ENCODE results near the gene STK32B. TPM values are rescaled to one million over a fixed set of nuclear protein-coding genes. Genes with fewer than 3 reads are reported as not detected.

The STK32B gene
- total and polyA plus RNA-seq, 7 donors = 0.14 to 0.73 (median 0.52) TPM

DNA sequence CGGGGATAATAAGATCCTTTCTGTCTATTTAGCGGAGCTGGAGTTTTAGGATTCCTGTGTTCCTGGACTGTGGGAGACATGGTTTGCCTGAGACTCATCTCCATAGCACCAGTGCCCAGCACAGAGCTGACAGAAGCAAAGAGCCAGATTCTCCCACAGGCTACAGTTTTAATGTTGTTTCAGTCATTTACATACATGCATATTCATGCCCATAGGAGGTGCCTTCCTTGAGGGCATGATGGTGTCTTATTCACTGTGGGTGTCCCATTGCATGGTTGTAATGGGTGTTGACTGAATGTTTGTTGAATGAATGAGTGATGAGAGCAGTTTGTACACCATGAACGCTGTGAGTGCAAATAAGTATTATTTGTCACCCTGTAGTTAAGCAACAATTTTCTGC lies 396.5 kb downstream of the STK32B start:
- no peaks in the 10 kb centered on the region for H3K4me1 ChIP-seq
- 72 to 78% (median 74%) methylated on average over 3 of the region's 3 CpGs for WGBS, 3 donors
- H3K27ac ChIP-seq = no peak overlapping the region
- TF ChIP-seq, protein P1, sequence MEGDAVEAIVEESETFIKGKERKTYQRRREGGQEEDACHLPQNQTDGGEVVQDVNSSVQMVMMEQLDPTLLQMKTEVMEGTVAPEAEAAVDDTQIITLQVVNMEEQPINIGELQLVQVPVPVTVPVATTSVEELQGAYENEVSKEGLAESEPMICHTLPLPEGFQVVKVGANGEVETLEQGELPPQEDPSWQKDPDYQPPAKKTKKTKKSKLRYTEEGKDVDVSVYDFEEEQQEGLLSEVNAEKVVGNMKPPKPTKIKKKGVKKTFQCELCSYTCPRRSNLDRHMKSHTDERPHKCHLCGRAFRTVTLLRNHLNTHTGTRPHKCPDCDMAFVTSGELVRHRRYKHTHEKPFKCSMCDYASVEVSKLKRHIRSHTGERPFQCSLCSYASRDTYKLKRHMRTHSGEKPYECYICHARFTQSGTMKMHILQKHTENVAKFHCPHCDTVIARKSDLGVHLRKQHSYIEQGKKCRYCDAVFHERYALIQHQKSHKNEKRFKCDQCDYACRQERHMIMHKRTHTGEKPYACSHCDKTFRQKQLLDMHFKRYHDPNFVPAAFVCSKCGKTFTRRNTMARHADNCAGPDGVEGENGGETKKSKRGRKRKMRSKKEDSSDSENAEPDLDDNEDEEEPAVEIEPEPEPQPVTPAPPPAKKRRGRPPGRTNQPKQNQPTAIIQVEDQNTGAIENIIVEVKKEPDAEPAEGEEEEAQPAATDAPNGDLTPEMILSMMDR (IDR thresholded peaks at IDR 0.05) = no peak
- H3K4me3 ChIP-seq = no peak overlapping the region
- no peaks in the 10 kb centered on the region for H3K27me3 ChIP-seq (ENCODE audit: insufficient read depth in 3 of 3, low read length in 2 of 3)
- no peaks in the 10 kb centered on the region for H3K9me3 ChIP-seq
- intact Hi-C loops (cut with DNase I) = no loop called here
- H3K36me3 ChIP-seq (ENCODE audit: insufficient read depth in 1 of 2, low read depth in 1 of 2) = no peaks in the 10 kb centered on the region
- ATAC-seq = no peak
- DNase-seq = no peak

DNA sequence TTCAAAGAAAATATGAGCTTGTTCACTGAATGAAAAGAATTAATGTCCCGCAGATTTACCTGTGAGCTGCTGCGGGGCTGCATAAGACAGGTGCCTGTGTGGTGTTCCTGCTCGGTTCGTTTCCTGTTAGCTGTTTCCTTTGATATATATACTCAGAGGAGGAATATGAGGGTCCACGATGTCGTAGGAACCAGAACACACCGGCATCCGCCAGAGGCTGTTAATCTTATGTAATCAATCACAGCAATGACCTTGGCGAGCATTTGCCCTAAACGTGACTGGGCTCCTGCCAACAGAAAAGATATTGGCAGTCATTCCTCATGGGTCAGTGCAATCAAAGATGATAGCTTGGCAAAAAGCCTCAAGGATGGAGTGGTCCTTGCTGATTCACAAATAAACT lies 396.9 kb downstream of the STK32B start:
- WGBS, 3 donors = 19 to 24% (median 20%) methylated on average over 10 of the region's 10 CpGs
- Histone ChIP-seq H3K36me3 (ENCODE audit: insufficient read depth in 1 of 2, low read depth in 1 of 2) (no peaks in the 10 kb centered on the region), H3K27ac (no peak overlapping the region), H3K27me3 (ENCODE audit: insufficient read depth in 3 of 3, low read length in 2 of 3) (no peaks in the 10 kb centered on the region), H3K4me3 (no peak overlapping the region), H3K9me3 (no peaks in the 10 kb centered on the region), H3K4me1 (no peaks in the 10 kb centered on the region)
- DNase-seq = no peak
- ATAC-seq = no peak
- TF ChIP-seq, protein P1 (IDR thresholded peaks at IDR 0.05) = no peak
- intact Hi-C loops (cut with DNase I) = no loop called here

DNA sequence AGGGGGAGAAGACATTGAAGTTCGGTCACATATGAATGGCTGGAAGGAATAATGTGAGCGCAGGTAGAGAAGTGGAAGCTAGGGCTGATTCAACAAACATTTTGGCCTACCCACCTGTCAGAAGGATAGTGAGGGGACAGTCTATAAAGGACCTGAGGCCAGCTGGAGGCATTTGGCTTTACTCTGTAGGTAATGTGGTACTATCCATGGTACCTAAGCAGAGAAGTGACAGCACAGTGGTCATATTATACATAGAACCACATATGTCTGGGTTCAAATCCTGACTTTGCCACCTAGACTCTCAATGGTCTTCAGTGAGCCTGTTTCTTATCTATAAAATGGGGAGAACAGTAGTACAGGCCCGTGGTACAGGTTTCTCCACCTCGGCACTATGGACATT lies 400.0 kb downstream of the STK32B start:
- no peak for ATAC-seq
- Histone ChIP-seq H3K27me3 (ENCODE audit: insufficient read depth in 3 of 3, low read length in 2 of 3) (no peaks in the 10 kb centered on the region), H3K27ac (no peak overlapping the region), H3K9me3 (no peaks in the 10 kb centered on the region), H3K4me3 (no peak overlapping the region), H3K4me1 (no peaks in the 10 kb centered on the region), H3K36me3 (ENCODE audit: insufficient read depth in 1 of 2, low read depth in 1 of 2) (no peaks in the 10 kb centered on the region)
- intact Hi-C loops (cut with DNase I) = no loop called here
- TF ChIP-seq, protein P1 (IDR thresholded peaks at IDR 0.05) = no peak
- DNase-seq = no peak
- 96 to 97% (median 96%) methylated on average over 4 of the region's 4 CpGs for WGBS, 3 donors

DNA sequence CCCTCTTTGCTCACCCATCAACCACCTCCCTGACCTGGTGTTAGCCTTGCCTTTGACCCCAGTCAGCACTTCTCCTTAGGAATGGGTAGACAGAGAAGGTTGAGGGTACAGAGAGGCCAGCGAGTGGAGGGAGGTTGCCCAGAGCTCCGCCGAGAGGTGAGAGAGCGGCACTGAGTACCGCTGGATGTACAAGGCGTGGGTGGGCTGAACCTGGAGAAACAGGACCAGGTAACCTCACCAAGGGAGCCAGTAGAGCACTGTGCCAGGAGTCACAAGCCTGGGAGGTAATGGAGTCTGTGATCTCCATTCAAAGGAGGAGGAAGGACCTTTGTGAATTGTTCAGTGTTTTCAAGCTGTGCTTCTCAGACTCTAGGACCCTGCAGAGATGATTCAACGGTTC lies 400.9 kb downstream of the STK32B start:
- no peaks in the 10 kb centered on the region for H3K4me1 ChIP-seq
- WGBS, 3 donors = 88 to 91% (median 91%) methylated on average over 7 of the region's 7 CpGs
- DNase-seq (no peak), ATAC-seq (no peak)
- TF ChIP-seq, protein P1 (IDR thresholded peaks at IDR 0.05) = no peak
- no peaks in the 10 kb centered on the region for H3K36me3 ChIP-seq (ENCODE audit: insufficient read depth in 1 of 2, low read depth in 1 of 2)
- no peaks in the 10 kb centered on the region for H3K9me3 ChIP-seq
- intact Hi-C loops (cut with DNase I) = no loop called here
- H3K27ac ChIP-seq = no peak overlapping the region
- no peak overlapping the region for H3K4me3 ChIP-seq
- H3K27me3 ChIP-seq (ENCODE audit: insufficient read depth in 3 of 3, low read length in 2 of 3) = no peaks in the 10 kb centered on the region

DNA sequence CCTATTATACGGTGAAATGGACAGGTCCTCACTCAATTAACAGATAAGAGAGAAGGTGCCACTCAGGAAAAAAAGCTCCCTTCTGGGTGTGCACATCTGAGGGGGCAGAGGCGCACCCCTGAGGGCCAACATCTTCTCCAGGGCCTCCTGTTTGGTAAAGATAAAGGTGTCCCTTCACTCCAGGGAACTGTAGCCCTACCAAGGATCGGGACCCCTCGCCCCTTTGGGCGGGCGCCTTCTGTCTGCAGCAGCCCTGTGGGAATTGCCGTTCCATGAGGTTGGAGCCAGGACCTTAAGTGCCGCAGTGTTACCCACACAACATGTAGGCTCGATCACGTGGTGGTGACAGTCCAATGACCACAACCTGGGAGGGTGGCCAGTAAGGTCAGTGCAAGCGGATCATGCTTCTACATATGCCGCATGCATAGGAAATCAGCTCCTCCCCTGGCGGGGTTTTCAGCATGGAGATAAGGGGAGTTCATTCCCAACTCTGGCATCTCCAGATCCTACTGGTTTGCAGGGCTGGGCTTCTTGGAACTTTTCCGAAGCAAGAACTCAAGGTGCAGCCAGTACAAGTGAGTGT lies 403.8 kb downstream of the STK32B start:
- intact Hi-C loops (cut with DNase I) = loop anchor here in 1 of 2 donors (5.0 kb wide), 1 partner anchor 1857 kb away; no protein-coding TSS in a partner anchor
- no peak for ATAC-seq

More for the DNA sequence above, 403.8 kb downstream of the STK32B start:
- H3K9me3 ChIP-seq = no peaks in the 10 kb centered on the region
- no peak overlapping the region for H3K4me3 ChIP-seq
- no peak for DNase-seq
- H3K27me3 ChIP-seq (ENCODE audit: insufficient read depth in 3 of 3, low read length in 2 of 3) = no peaks in the 10 kb centered on the region
- H3K4me1 ChIP-seq = no peaks in the 10 kb centered on the region
- no peaks in the 10 kb centered on the region for H3K36me3 ChIP-seq (ENCODE audit: insufficient read depth in 1 of 2, low read depth in 1 of 2)
- H3K27ac ChIP-seq = no peak overlapping the region
- TF ChIP-seq, protein P1 (IDR thresholded peaks at IDR 0.05) = no peak
- WGBS, 3 donors = 93 to 96% (median 94%) methylated on average over 14 of the region's 14 CpGs

All from psoas muscle (tissue), 8 donors.